Activated CD8-positive, alpha-beta memory T cell treated with anti-CD3 and anti-CD28 coated beads for 48 hours (primary cell): ENCODE results near the gene ANKRD31.
"Not testable (repeated sequence)": the region's sequence is repeated elsewhere in the genome, so short reads cannot be mapped to it uniquely, and the experiment has no call there.

Experiments used
- DNase-seq, 3 experiments: peaks; one replicate each; pipeline ENCODE4 v3.0.0-alpha.2; 2020; ENCODE audit warnings: low read depth in 2 of 3, low spot score in 2 of 3

Gene ANKRD31, protein sequence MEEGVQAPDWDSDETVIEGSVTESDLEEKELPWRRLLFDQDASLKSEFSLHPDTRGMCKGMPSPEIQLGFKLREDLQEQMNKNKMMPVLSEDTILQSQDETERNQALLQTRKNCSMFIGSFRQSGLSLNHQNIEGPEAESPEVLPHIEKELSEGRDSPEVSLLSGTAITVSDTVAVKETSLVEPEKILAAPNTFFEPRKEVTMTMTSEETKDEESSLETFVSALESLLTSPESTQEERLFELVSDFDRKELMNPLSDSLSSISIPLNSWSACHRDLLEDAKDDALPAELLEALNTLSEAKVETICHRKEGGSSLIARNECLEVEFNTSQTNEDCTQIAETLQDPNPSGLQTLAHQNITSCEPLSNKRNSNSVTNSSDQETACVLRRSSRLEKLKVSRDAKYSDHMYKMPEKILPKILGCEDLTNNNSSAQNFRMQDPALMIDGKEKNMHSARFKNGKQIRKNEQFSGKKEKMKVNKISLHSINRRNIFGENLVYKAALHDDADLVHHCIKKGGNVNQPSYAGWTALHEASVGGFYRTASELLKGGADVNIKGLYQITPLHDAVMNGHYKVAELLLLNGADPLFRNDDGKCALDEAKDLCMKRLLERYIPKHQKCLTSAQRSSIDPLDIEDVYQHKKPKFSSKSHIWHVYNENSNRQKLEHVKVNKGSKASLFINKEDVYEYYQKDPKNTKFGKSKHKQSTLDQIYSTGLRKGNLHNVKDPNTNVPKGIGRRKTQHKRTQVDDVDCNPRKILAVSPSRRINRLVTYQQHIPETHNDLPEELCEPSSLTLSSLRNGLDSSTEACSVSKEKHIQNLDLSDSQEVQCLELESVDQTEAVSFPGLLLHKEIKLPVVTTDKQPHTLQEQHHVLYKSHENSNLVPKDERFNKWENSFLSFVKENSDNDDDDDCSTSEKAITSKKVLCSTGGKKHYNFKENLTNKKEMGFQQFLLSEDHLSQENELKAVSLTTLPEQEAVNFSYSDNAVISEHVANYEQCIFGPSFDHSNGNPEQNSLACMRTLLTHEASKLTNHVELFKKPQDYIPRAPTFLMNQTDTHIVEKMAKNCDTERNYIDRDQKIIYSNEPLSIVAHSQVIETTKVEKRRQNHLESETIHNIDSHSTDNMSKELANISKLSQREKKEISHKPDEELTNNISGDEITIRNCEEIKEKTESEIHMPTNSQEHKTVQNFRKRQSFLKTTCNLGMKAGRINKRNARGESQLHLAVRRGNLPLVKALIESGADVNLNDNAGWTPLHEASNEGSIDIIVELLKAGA (N-terminal part only)

DNA sequence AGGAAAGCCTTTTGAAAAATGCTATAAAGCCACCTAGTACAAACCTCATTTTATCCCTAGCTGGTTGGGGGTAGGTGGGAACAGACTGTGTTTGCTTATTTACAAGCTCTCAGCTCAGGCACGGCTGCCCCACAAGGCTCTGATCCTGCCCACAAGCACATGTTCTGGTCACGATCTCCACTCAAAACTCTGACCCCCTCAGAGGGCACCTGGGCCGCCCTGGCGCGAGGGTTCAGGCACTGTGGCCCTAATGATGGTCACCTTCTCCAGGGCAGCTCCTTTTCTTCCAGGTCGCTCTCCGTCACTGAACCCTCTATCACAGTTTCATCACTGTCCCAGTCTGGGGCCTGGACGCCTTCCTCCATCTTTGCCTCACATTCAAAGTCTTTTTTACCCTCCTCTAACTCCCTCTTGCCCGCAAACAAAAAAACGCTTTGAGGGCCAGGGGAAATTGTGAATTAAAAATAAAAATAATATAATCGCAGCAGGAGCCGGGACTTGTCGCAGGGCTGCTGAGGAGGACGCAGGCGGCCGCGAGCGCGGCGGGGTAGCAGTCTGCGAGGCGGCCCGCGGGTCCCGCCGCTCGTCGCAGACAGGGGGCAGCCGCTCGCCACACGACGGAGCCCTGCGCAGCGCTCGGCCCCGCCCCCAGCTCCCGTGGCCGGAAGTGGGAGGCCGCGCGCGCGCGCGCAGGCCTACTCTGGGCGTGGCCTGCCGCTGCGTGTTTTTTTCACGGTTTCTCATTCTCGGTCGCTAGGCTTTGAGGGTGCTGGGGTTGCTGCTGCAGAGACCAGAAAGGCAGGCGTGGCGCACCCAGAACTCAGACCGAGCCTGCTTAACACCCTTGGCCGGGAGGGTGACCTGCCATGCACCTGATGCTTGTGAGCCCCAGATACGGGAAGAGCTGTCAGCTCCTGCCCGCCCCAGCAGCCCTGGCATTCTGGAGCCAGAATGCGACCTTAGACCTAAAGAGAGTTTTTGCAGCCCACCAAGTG is at the start of gene ANKRD31:
Gene ANKRD31 (minus strand): TSS at position 557 of the 995 bp plus-strand sequence. CDS start 192 bp downstream, at position 365.
- peak; percentile 66 to 80 (median 74) for DNase-seq

DNA sequence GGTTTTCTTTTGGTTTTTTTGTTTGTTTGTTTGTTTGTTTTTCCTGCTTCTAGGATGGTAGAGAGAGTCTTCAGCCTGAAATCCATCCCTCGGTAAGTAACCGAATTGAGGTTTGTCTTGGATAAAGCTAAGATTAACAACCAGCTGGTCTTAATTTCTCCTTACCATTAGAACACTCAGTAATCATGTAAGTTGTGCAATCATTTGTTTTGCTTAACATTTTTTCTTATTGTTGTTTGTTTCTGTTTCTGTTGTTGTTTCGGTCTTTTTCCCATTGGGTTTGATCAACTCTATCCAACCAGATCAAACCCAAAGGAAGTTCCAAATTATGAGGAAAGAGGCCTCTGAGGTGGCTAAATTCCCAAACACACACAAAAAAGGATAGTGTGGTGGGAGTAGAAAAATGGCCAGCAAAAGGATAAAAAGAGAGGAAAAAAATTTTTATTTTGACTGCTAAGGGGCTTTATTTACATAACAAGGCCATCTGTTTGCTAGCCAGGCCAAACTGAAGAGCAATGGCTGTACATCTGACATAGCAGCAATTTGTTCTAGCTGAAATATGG is 49.6 kb upstream of the ANKRD31 start:
- DNase-seq: no peak

DNA sequence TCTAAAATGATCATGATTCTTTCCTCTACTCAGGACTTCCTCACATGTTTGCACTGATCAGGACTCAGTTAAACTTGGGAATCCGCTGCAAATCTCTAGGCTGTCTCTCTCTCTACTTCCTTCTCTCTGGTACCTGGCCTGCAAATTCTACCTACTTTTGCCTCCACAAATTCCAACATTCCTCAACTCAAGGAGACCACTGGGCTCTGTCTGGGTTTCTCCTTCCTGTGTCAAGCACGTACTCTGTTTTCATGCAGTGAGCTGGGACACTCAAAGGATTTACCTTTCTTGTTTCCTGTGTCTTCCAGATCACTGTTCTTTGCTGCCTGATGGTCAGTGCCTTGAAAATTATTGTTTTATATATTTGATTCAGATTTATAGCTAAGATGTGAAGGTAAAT is 45.9 kb upstream of the ANKRD31 start:
- DNase-seq: no peak

DNA sequence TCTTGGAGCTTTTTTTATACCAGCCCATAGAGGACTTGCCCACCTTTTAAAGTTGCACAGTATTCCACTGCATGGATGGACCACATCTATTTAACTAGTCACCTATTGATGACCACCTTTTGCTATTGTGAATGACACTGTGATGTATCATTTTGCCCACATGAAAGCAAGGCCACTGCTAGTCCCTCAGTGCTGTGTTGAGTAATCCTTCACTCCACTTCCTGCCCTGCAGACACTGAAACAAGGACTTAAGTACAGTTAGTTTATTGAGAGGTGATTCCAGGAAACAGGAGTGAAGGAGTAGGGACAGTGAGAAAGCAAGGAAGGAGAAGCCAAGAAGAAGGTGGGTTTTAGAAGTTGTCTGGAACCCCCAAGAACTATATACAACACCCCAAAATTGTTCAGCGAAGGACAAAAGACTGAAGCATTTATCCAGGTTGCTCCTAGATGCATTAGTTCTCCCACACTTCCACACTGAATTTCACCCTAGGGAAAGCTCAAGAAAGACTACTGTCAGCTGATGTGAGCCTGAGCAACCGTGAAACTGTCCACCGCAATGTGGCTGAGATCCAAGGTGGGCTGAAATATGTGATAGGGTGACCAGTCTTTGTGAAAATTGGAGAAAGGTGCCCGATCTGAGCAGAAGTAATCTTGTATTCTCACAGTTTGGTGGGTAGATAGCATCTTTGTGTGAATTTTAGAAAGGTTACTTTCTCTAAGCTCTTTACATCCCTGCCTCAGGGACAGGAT is 45.2 kb upstream of the ANKRD31 start:
- no peak for DNase-seq

DNA sequence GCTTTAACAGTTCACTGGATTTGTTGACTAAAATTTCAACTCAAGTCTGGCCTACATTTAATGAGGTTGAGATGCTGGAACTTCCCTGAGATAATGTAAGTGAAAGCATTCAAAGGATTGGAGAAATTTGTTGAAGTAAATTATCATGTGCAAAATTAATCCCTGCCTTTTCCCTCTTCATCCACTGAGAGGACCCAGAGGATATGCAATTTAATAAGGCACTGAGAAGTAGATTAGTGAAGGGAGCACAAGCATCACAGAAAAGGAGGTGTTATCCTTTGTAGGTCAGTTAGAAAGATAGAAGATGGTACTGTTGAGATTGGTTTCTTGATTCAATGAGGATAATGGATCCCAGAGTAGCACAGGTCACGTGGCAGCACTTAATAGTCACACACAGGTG is 42.6 kb upstream of the ANKRD31 start:
- DNase-seq: no peak

DNA sequence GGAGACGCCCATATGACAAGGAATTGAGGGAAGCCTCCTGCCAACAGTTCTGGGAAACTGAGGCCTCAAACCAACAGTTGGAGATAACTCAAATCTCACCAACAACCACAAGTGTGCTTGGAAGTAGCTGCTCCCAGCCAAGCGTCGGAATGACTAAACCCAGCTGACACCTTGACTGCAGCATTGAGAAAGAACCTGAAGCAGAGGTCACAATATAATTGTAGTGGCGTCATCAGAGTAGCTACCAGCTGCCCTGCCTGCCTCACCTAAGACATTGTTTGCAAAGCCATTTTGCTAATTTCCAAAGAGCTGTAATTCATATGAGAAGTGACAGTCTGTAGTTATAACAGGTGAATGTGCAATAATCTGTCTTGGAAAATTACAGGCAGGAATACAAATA is 40.8 kb upstream of the ANKRD31 start:
- DNase-seq: no peak

DNA sequence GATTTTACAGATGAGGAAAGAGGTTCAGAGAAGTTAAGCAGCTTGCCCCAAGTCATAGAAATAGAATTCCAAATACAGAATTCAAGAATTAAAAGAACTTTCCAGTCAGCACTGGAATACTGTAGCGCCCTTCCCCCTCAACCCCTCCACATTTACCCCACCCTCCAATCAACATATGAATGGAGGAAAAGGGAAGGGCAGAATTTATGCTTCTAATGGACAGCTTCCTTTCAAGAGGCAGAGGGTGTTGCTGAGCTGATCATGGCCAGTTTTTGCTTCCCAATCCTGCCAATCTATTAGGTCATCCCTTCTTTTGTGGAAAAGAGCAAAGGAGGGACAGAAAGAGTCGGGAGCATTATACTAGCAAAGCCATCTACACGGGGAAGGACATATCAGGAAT is 39.1 kb upstream of the ANKRD31 start:
- no peak for DNase-seq

DNA sequence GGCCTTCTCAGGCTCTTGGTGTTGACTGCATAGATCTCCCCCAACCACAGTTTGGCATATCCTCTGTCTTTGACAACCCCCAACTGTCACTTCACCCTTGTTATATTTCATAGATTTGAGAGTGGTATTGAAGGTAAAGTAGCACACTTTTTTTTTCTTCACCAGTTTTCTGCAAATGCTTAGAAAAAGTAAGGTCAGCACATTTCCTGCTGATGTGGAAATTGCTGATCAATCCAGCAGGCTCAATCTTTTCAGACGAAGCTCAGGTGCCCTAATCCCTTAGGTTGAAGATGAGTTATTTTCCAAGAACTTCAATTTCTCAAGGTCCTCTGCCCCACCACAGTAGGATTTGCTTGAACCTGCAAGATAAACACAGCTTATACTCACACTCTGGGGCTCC is 38.5 kb upstream of the ANKRD31 start:
- no peak for DNase-seq

DNA sequence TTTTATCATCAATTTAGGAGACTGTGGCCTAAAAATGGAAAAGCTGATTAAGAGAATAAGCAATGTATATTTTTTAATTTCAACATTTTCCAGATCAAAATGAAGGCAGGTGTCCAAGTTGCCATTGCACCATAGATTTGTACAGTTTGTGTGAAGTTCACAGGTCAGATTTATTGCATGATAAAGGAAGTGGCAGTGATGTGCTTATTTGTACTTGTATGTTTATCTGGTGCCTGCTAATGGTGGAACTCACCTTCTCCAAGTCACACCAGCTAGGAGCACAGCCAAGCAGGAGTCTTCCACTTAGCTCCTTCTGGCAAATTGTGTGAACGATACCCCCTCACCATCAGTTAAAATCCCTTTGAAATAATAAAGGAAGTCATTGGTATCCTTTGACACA is 37.8 kb upstream of the ANKRD31 start:
- DNase-seq: no peak

DNA sequence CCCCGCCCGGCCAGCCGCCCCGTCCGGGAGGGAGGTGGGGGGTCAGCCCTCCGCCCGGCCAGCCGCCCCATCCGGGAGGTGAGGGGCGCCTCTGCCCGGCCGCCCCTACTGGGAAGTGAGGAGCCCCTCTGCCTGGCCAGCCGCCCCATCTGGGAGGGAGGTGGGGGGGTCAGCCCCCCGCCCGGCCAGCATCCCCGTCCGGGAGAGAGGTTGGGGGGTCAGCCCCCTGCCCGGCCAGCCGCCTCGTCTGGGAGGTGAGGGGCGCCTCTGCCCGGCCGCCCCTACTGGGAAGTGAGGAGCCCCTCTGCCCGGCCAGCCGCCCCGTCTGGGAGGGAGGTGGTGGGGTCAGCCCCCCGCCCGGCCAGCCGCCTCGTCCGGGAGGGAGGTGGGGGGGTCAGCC is 33.9 kb upstream of the ANKRD31 start:
- DNase-seq: not testable (repeated sequence)

DNA sequence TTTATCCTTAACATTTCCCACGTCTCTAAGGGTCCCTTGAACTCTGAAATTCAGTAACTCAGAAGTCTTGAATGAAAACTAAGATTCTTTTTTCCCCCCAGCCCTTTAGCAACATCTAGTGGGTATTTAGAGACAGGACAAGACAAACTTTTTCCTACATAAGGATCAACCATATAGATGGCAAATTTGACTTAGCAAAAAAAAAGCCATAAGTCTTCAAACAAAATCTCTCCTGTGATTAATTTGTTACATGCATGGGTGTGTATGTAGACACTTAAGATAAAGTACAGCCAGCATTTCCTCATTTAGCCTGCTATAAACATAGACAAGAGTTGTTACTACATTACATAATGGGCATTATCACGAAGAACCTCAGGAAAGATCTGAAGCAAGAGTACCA is 29.1 kb upstream of the ANKRD31 start:
- no peak for DNase-seq

DNA sequence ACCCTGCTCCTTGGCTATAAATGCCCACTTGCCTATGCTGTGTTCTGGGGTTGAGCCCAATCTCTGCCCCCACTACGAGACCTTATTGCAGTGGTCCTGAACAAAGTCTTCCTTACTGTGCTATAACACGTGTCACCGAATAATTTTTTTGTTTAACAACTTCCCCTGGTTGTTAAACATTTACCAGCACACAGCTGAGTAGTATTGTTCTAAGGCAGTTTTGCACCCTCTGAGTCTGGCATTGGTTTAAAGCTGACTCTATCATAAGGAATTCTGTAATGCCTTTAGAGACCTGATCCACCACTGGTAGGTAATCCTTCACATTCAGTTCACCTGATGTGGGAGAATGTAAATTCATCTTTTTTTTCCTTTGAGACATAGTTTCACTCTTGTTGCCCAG is 25.6 kb upstream of the ANKRD31 start:
- no peak for DNase-seq

DNA sequence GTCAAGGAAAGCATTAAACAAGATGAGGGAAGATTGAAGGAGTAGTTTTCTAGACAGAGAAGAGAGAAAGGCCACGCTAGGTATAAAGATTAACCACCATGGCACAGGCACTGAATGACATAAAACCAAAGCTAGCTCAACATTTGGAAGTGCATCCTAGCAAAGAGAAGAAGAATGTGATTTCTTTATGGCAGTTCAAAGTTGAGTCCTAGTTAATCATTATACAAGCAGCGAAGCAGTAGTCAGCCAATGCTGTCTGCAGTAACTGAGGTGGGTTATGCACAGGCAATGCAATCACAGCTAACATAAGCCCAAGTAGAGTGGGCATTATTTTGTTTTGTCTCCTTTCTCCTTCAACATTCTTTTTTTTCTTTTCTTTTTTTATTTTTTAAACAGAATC is 24.0 kb upstream of the ANKRD31 start:
- DNase-seq: no peak

DNA sequence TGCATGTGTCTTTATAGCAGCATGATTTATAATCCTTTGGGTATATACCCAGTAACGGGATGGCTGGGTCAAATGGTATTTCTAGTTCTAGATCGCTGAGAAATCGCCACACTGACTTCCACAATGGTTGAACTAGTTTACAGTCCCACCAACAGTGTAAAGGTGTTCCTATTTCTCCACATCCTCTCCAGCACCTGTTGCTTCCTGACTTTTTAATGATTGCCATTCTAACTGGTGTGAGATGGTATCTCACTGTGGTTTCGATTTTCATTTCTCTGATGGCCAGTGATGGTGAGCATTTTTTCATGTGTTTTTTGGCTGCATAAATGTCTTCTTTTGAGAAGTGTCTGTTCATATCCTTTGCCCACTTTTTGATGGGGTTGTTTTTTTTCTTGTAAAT is 13.8 kb upstream of the ANKRD31 start:
- DNase-seq: not testable (repeated sequence)

DNA sequence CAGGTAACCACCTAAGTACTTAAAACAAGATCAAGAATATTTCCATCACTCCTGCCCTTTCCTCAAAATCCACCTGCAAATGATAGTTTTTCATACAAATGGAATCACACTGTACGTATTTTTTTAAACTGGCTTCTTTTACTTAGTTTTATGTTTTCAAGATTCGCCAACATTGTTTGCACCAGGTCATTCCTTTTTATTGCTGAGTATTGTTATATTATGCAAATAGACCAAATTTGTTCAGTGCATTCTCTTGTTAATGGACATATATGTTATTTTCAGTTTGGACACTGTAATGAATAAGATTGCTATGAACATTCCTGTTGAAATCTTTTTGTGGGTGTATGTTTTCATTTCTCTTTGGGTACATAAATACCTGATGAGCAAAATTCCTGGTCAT is 8.3 kb upstream of the ANKRD31 start:
- DNase-seq: no peak

DNA sequence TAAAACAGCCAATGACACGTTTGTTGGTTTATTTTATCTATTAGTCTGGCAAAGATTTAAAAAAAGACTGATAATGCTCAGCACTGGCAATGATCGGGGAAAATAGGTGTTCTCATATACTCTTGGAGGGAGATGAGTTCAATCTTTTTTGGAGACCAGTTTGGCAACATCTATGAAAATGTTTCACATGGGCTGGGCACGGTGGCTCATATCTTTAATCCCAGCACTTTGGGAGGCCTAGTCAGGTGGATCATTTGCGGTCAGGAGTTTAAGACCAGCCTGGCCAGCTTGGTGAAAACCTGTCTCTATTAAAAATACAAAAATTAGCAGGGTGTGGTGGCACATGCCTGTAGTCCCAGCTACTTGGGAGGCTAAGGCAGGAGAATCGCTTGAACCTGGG is 6.8 kb upstream of the ANKRD31 start:
- DNase-seq: no peak

DNA sequence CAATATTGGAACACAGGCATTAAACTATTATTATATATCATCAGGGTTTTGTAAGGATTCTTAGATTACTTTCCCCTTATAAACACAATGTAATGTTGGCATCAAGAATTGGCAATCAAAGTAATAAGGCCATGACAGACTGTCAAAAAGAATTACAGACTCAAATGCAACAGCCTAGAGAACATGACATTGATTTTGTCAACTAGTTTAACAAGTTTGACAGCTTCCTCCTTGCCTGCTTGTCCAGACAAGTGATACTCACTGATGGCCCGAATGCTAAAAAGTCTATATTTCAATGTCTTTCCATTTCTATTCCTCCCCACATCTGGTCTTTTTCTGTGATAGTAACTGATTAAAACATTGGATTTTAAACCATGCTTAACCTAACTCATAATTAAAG is 6.4 kb upstream of the ANKRD31 start:
- no peak for DNase-seq

DNA sequence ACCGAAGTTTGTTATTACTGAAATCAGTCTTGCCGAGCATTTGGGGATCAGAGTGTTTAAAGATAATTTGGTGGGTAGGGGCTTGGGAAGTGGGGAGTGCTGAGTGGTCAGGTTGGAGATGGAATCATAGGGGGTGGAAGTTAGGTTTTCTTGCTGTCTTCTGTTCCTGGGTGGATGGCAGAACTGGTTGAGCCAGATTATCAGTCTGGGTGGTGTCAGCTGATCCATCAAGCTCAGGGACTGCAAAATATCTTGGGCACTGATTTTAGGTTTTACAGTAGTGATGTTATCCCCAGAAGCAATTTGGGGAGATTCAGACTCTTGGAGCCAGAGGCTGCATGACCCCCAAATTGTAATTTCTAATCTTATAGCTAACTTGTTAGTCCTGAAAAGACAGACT is 5.4 kb upstream of the ANKRD31 start:
- DNase-seq: no peak

DNA sequence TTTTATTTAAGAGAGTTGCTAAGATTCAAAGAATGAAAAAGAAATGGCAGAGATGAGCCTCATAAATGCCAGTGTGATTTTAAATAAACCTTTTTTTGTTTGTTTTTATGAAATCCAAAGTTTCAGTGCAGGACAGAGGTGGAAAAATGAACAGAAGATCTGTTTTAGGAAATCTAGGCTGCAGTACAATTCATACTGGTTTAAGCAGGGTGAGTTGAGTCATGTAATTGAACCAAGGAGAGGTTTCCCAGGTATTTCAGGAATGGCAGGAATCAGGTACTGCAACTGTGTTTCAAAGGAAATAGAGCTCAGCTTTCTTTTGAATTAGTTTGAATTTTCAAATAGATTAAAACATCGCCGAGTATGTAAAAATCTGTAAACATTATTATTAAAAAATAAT is 3.0 kb upstream of the ANKRD31 start:
- DNase-seq: no peak
